T1000 (cell line): Measurements from ENCODE around the gene PTPRO.
"Not testable (repeated sequence)": the region's sequence is repeated elsewhere in the genome, so short reads cannot be mapped to it uniquely, and the experiment has no call there.

Experiments used
- DNase-seq: peaks from one replicate; lab custom pipeline; 2025; ENCODE audit warnings: mixed read lengths; lab: John Stamatoyannopoulos, UW

The PTPRO gene

GRCh38 chr12:15602051-15602672 is 279.9 kb downstream of the PTPRO start:
- no peak for DNase-seq

GRCh38 chr12:15603474-15604085 is 281.3 kb downstream of the PTPRO start:
- no peak for DNase-seq

- DNase-seq = no peak
Observed at GRCh38 chr12:15605881-15606590, 283.7 kb downstream of the PTPRO start.

GRCh38 chr12:15608406-15608805 is 286.1 kb downstream of the PTPRO start:
- DNase-seq = no peak

GRCh38 chr12:15608941-15609340 is 286.6 kb downstream of the PTPRO start:
- no peak for DNase-seq

GRCh38 chr12:15613981-15614380 is 291.7 kb downstream of the PTPRO start:
- DNase-seq = no peak

GRCh38 chr12:15616495-15616894 is 294.2 kb downstream of the PTPRO start:
- not testable (repeated sequence) for DNase-seq

- no peak for DNase-seq
Observed at GRCh38 chr12:15620741-15621539, 298.6 kb downstream of the PTPRO start.

GRCh38 chr12:15625075-15625474 is 302.8 kb downstream of the PTPRO start:
- no peak for DNase-seq

- DNase-seq = no peak
Observed at GRCh38 chr12:15627995-15628945, 306.0 kb downstream of the PTPRO start.

- peak; percentile 79 for DNase-seq
Observed at GRCh38 chr12:15629108-15629507, 306.8 kb downstream of the PTPRO start.

- no peak for DNase-seq
Observed at GRCh38 chr12:15629761-15630160, 307.5 kb downstream of the PTPRO start.

GRCh38 chr12:15631007-15631715 is 308.9 kb downstream of the PTPRO start:
- DNase-seq = no peak

- no peak for DNase-seq
Observed at GRCh38 chr12:15632708-15633107, 310.4 kb downstream of the PTPRO start.

- no peak for DNase-seq
Observed at GRCh38 chr12:15633201-15633600, 310.9 kb downstream of the PTPRO start.

GRCh38 chr12:15634010-15634683 is 311.8 kb downstream of the PTPRO start:
- no peak for DNase-seq

- DNase-seq = no peak
Observed at GRCh38 chr12:15636060-15636890, 314.0 kb downstream of the PTPRO start.

GRCh38 chr12:15638231-15638630 is 315.9 kb downstream of the PTPRO start:
- no peak for DNase-seq

- DNase-seq = no peak
Observed at GRCh38 chr12:15644700-15645099, 322.4 kb downstream of the PTPRO start.
